HG02759 (cell line): ENCODE measurements around the gene TATDN2.
"Not testable (repeated sequence)": the region's sequence is repeated elsewhere in the genome, so short reads cannot be mapped to it uniquely, and the experiment has no call there.

Experiments used
- ATAC-seq: cut with Tn5 transposase; IDR thresholded peaks from one replicate; pipeline ENCODE4 v1.9.1; 2021; ENCODE audit warnings: mild to moderate bottlenecking, moderate library complexity; ENCODE audit not compliant: unreplicated experiment

The TATDN2 gene

GRCh38 chr3:10288575-10288960 lies 40.3 kb downstream of the TATDN2 start:
- no peak for ATAC-seq

DNA sequence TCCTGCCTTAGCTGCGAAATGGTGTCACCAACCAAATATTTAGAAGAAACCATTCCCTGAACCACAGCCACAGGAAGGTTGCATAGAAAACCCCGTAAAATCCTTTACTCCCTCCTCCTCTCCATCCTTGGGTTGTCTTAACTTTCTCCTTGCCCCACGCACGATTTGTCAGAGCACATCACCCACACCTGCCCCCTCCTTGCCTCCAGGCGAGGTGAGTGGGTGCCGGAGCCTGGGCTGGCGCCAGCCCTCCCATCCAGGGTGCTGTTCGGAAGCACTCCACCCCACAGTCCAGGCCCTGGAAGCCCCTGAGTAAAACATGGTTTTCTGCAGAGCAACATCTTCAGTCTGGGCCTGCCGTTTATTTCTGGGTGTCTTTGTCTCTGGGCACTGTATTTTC lies 40.8 kb downstream of the TATDN2 start:
- ATAC-seq = no peak

- no peak for ATAC-seq
Measured at GRCh38 chr3:10289787-10290355, 41.6 kb downstream of the TATDN2 start.

- no peak for ATAC-seq
Measured at GRCh38 chr3:10290481-10291176, 42.4 kb downstream of the TATDN2 start.

GRCh38 chr3:10291641-10292040 lies 43.4 kb downstream of the TATDN2 start:
- no peak for ATAC-seq

DNA sequence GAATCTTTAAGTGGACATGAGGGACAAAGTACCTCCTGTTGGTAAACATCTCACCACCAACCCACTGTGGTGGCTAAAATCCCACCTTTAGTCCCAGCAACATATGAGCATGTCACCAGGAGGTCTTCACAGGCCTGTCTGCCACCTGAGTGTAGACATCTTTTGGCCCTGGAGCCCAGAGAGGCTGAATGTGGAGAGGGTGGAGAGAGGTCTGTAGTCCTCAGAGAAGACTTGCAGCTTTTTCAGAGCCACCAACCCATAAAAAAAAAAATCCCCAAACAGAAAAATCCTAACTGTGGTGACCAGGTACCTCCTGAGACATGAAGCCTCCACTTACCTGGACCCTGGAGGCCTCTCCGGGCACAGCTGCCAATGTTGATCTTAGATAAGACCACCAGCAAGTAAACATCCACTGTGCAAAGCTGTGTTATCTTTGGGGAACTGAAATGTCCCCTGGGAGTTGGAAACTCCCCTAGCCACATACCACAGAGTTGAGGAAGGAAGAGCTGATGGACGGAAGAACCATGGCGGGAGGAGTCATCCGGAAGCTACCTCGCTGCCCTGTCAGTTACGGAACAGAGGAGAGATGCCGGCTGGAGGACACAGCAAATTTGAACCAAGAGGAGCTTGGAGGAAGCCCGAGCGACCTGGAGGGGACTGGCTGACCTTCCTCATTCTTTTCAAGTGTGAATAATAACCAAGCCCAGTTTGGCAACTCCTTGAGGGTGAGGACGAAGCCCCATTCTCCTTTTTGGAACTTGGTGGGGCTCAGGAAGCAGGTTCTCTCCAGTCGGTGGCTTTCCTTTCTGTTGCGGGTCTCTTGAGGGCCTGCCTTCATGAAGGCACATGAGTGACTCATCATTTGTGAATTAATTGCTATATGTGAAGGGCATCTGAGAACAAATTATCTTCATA lies 44.5 kb downstream of the TATDN2 start, which contains the start of gene GHRL:
Gene GHRL (minus strand): TSS at position 443 of the 915 bp plus-strand sequence. CDS start 2,767 bp downstream, outside the sequence.
- peak; percentile 82 for ATAC-seq

DNA sequence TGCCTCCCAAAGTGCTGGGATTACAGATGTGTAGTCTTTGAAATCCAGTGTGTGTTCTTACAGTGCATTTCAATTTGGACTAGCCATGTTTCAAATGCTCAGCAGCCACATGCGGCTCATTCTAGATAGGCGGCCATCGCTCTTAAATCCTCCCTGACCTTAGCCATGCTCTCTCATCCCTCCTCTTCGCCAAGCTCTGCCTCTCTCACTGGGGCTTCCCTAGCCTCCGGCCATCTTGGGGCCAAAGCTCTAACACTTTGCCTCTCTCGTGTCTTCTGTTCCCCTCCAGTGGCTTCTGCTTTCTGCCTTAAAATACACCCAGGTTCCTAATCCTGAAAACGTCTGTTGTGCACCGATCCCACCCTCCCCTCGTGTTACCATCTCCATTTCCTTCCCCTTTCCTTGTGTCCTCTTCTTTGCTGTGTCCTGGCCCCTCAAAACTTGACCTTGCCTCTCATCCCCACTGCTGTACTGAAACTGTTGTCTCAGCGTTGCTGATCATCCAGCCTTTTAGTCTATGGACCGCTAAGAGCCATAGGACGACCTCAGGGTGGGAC lies 45.8 kb downstream of the TATDN2 start:
- ATAC-seq = no peak

- ATAC-seq = not testable (repeated sequence)
Measured at GRCh38 chr3:10298064-10298463, 49.8 kb downstream of the TATDN2 start.

DNA sequence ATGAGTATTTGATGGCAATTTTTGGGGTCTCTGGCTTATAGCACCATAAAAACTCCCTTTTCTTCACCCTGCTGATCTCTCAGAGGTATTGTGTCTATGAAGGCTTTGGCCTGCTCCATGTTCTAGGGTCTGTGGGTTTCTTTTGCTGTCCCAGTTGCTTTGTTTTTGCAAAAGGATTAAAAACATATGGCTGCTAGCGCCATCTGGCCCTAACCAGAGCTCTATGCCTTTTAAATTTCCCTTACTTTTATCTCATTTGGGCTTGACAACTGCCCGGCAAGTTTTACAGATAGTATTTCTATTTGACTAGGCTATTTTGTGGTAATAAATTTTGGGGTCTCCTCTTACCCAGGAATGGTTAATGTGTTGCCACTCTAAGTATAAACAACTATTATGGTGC lies 50.9 kb downstream of the TATDN2 start:
- ATAC-seq = no peak

DNA sequence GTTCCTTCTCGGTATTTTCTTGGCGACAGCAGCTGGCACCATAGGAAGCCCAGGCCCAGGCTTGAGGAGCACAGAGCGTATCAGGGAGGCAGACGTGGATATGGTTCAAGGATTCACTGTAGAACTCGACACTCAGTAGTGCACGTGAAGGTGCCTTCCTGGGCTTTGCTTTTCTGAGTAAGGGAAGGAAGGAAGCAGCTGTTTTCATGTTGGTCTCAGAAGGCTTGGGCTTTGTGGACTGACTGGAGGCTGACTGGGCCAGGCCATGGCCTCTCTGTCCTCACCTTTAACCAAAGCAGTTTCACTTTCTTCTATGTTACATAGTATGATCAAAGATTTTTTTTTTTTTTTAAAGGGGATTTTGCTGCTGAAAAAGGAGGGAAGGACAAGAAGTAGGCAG lies 51.4 kb downstream of the TATDN2 start:
- peak; percentile 55 for ATAC-seq

DNA sequence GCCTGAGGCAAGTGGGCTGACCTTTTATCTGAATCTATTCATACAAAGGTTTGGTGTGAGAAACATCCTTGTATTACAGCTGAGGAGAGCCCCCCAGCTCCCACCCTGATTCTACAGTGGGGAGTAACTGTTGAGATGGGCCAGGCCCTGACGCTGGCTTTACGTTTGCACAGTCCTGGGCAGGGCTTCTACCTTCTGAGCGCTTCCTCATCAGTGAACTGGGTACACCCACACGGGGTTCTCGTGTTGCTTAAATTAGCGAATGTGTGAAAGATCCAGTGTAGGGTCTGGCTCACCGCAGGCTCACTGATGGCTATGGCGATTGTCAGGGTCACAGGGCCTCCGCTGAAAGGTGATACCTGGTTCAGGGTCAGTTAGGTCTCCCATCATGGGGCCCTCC lies 51.8 kb downstream of the TATDN2 start:
- peak; percentile 9 for ATAC-seq

GRCh38 chr3:10303105-10303504 lies 54.8 kb downstream of the TATDN2 start:
- ATAC-seq = no peak

DNA sequence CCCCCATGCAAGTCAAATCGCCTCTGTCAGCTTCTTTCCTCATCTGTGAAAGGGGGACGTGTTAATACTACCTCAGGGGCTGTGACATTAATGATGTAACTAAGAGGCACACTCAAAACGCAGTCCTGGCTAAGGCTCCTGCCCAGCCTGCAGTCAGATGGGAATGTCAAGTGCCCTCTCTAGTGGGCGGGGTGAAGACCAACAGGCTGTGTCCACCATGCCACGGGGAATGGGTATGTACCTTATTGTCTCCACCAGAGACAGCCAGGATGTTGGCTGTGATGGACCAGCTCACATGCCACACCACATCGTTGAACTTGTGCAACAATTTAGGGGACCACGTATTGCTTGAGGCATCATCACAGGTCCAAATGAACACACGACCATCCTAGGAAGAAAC lies 55.5 kb downstream of the TATDN2 start:
- ATAC-seq = no peak

DNA sequence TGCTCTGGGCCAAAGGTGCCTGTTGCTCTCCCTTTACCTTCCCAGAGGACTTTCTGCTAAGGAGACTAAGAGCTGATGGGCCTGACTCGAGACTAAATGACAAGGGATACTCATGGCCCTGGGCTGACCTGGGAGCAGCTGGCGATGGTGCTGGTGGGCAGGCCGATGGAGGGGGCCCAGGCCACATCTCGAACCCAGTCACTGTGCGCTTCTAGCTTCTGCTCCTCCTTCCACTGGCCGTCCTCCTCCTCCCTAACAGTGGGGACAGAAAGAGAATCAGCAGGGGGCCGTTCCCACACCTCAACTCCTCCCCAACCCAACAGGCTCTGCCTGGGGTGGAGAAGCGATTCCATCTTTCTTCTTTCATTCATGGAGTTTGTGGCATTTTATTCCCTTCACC lies 56.6 kb downstream of the TATDN2 start:
- ATAC-seq = no peak

- no peak for ATAC-seq
Measured at GRCh38 chr3:10305331-10305902, 57.2 kb downstream of the TATDN2 start.

DNA sequence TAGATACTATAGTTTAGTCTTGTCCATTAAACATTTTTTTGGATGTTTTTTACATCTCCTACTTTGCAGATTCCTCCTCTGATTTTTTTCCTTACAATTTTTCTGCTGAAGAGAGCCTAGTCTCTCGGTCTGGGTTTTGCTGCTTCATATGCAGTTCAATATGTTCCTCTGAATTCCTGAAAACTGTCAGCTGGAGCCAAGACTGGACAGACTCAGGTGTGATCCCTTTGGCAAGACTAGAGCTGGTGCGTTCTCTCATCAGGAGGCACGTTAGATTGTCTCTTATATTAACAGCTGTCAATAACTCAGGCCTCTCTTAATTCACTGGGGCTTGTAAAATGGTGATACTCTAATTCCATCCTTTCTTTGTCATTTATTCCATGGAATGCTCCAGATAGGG lies 57.9 kb downstream of the TATDN2 start:
- no peak for ATAC-seq

GRCh38 chr3:10308678-10309077 lies 60.4 kb downstream of the TATDN2 start:
- ATAC-seq = no peak

DNA sequence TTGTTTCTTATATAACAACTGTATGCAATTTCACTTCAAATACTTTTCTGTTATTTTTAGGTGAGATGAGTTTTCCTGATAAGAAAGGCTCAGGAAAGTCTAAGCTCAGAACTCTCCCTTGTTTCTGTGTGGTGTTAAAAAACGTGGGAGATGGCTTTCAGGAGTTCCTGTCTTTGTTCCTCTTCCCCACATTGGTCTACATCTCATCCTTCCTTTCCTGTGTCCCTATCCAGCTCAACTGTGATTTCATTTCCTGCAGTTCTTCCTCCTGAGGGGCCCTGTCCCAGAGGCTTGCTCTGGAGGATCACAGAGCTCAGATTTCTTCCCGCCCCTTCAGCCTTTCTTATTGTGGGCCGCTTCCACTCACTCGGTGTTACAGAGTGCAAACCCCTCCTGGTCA lies 61.5 kb downstream of the TATDN2 start:
- no peak for ATAC-seq

DNA sequence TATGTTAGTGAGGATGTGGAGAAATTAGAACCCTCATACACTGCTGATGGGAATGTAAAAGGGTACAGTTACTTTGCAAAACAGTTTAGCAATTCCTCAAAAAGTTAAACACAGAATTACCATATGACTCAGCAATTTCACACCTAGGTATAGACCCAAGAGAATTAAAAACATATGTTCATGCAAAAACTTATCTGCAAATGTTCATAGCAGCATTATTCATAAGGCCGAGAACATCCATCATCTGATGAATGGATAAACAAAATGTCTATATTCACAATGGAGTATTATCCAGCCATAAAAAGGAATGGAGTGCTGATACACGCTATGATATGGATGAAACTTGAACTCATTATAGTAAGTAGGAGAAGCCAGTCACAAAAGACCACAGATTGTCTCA lies 62.3 kb downstream of the TATDN2 start:
- no peak for ATAC-seq

- ATAC-seq = no peak
Measured at GRCh38 chr3:10311710-10312109, 63.5 kb downstream of the TATDN2 start.

DNA sequence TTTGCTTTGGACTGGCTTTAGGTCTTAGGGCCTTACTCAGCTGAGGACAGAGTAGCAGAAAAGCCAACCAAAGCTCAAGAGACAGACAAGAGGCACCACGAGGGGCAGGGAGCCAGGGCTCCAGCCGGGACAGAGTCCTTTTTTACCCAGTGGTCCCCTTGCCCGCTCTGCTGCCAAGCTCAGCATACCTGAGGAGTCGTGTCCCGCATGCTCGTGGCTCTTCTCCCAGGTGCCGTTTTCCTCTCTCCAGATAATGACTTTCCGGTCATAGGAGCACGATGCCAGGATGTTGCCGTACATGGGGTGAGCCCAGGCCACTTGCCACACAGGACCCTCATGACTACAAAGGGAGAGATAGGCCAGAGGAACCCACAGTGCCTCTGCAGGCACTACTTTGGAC lies 64.1 kb downstream of the TATDN2 start:
- ATAC-seq = no peak
